RWPE1 (cell line): ENCODE data around the gene NETO2.

Experiments used
- CTCF ChIA-PET: fragments of 350-600 bp; sonication (Branson Sonifier 250); formaldehyde crosslinking; extraction: SDS; loops from one replicate; lab custom pipeline; 2021; lab: Yijun Ruan, JAX
- POLR2A ChIA-PET: fragments of 400-600 bp; formaldehyde crosslinking; extraction: SDS; loops from one replicate; lab custom pipeline; 2020; ENCODE audit warnings: antibody characterized with exemption; ENCODE audit not compliant: low non-redundant PET; lab: Yijun Ruan, JAX
- DNase-seq: peaks from one replicate; pipeline ENCODE4 v3.0.0; 2012; ENCODE audit warnings: low spot score
- H3K27ac ChIP-seq: fragments of 450-650 bp; 2 replicates; pipeline ENCODE4 v1.5.1; 2017
- TF ChIP-seq, protein P1 (sequence below): fragments of 450-650 bp; conservative IDR thresholded peaks from 2 replicates; pipeline ENCODE4 v1.5.1; 2017; ENCODE audit warnings: low read depth, mild to moderate bottlenecking

The NETO2 gene

GRCh38 chr16:47136099-47136842, 7.5 kb downstream of the NETO2 start:
- peak overlapping the region; percentile 65 for H3K27ac ChIP-seq
- DNase-seq: peak; percentile 62
- TF ChIP-seq, protein P1, sequence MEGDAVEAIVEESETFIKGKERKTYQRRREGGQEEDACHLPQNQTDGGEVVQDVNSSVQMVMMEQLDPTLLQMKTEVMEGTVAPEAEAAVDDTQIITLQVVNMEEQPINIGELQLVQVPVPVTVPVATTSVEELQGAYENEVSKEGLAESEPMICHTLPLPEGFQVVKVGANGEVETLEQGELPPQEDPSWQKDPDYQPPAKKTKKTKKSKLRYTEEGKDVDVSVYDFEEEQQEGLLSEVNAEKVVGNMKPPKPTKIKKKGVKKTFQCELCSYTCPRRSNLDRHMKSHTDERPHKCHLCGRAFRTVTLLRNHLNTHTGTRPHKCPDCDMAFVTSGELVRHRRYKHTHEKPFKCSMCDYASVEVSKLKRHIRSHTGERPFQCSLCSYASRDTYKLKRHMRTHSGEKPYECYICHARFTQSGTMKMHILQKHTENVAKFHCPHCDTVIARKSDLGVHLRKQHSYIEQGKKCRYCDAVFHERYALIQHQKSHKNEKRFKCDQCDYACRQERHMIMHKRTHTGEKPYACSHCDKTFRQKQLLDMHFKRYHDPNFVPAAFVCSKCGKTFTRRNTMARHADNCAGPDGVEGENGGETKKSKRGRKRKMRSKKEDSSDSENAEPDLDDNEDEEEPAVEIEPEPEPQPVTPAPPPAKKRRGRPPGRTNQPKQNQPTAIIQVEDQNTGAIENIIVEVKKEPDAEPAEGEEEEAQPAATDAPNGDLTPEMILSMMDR: no peak
- ChIA-PET POLR2A (interaction anchor here (0.6 kb wide), 1 partner anchor 22 kb away, joined by 5 read pairs; no protein-coding TSS in a partner anchor), CTCF (interaction anchor here (0.6 kb wide), 1 partner anchor 173 kb away, joined by 3 read pairs; no protein-coding TSS in a partner anchor)

GRCh38 chr16:47134550-47134949, 9.2 kb downstream of the NETO2 start:
- POLR2A ChIA-PET: no interaction called here
- CTCF ChIA-PET: no interaction called here
- DNase-seq: no peak
- TF ChIP-seq, protein P1: no peak
- H3K27ac ChIP-seq: no peak overlapping the region

GRCh38 chr16:47132308-47132707, 11.4 kb downstream of the NETO2 start:
- DNase-seq: no peak
- TF ChIP-seq, protein P1: no peak
- POLR2A ChIA-PET: interaction anchor here (0.6 kb wide), 1 partner anchor 140 kb away, joined by 3 read pairs; no protein-coding TSS in a partner anchor
- no peak overlapping the region for H3K27ac ChIP-seq
- CTCF ChIA-PET: interaction anchor here (0.6 kb wide), 1 partner anchor 19 kb away, joined by 3 read pairs; no protein-coding TSS in a partner anchor

DNA sequence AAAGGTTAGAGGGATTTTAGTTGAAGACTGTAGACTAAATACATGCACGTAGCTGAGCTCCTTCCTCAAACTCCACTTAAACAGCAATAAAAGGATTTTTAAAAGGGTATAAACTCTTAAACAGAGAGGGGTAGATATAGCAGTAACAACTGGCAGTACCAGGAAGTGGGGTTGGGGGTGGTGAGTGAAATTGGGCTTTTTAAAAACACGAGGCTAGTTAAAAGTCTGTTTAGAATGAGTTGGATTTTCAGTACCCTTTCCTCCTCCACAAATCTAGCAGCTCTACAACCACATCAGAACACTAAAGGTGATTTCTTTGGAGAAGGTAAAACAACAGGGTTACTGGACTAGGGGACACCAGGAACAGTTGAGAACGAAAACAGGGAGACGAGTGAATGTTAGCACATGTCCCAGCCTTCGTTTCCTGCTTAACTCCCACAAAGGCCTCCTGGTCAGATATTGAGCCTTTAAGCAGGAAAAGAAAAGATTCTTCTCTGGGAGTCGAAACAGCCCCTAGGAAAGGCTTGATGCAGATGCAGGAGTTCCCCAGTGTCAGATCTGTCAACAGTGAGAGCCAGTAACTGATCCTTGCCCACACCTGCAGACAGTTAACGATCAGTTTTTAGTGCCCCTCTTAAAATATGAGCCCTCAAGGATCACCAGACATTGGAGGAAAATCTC, 13.8 kb downstream of the NETO2 start:
- no peak overlapping the region for H3K27ac ChIP-seq
- ChIA-PET CTCF (no interaction called here), POLR2A (no interaction called here)
- no peak for DNase-seq
- TF ChIP-seq, protein P1: no peak

DNA sequence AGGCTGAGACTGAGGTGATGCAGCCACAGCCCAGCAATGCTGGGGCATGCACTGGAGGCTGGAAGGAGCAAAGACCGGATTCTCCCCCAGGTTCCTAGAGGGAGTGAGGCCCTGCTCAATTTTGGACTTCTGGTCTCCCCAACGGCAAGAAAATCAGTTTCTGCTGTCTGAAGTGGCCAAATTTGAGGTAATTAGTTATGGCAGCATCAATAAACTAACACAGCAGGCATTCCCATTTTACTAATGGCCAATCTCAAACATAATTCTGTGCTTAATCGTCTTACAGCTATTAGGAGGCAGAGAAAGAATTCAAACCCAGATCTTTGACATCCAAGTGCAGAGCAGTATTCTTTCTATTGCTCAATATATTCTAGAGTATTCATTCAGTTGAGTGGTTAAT, 16.2 kb downstream of the NETO2 start:
- DNase-seq: no peak
- ChIA-PET CTCF (no interaction called here), POLR2A (no interaction called here)
- TF ChIP-seq, protein P1: no peak
- H3K27ac ChIP-seq: no peak overlapping the region

- no peak overlapping the region for H3K27ac ChIP-seq
- ChIA-PET CTCF (interaction anchor here (0.5 kb wide), 1 partner anchor 1031 kb away, joined by 3 read pairs; no protein-coding TSS in a partner anchor), POLR2A (interaction anchor here (0.6 kb wide), 1 partner anchor 163 kb away, joined by 4 read pairs; no protein-coding TSS in a partner anchor)
- DNase-seq: no peak
- TF ChIP-seq, protein P1: no peak
Measured at GRCh38 chr16:47125757-47126156, 18.0 kb downstream of the NETO2 start.
